ENCODE measurements around the gene GSN. TPM values are rescaled to one million over a fixed set of nuclear protein-coding genes. Genes with fewer than 3 reads are reported as not detected.

The GSN gene
- total RNA-seq, 2 donors from 2014 or later: 57.0 to 77.2 TPM

GRCh38 chr9:121220996-121221663 is 46.8 kb upstream of the GSN start:
- Histone ChIP-seq H3K4me1 (ENCODE audit: control insufficient read depth, insufficient read depth, low read length) (no peaks in the 10 kb centered on the region), H3K9ac (ENCODE audit: extremely low read depth, low read length, poor library complexity, severe bottlenecking) (no peak overlapping the region), H3K27ac (ENCODE audit: low read depth, low read length) (no peak overlapping the region), H3K36me3 (ENCODE audit: control insufficient read depth, insufficient read depth, low read length) (no peaks in the 10 kb centered on the region), H3K4me3 (ENCODE audit: low read length) (no peak overlapping the region), H3K9me3 (ENCODE audit: control insufficient read depth, low read length) (no peaks in the 10 kb centered on the region), H3K27me3 (ENCODE audit: control insufficient read depth, insufficient read depth, low read length, poor library complexity, severe bottlenecking) (no peaks in the 10 kb centered on the region)
- DNase-seq: peak; percentile 59
- H3K9me3 Mint-ChIP-seq: no peaks in the 10 kb centered on the region
- 37 to 58% methylated on average over 11 to 13 of the region's 13 CpGs for WGBS, 2 experiments (ENCODE audit: insufficient coverage in 1 of 2, insufficient read length in 1 of 2)
- TF ChIP-seq CTCF (conservative IDR thresholded peaks at IDR 0.05): no peak
- H3K4me1 Mint-ChIP-seq: peaks cover 11% of the 10 kb centered on the region
- H3K36me3 Mint-ChIP-seq (ENCODE audit: low read depth): no peaks in the 10 kb centered on the region
- H3K4me3 Mint-ChIP-seq: no peak overlapping the region
- H3K27me3 Mint-ChIP-seq (ENCODE audit: insufficient read depth): peaks cover 1% of the 10 kb centered on the region
- peak overlapping the region; percentile 67 for H3K27ac Mint-ChIP-seq

GRCh38 chr9:121221664-121222055 is 46.3 kb upstream of the GSN start:
- no peaks in the 10 kb centered on the region for H3K36me3 ChIP-seq (ENCODE audit: control insufficient read depth, insufficient read depth, low read length)

GRCh38 chr9:121222524-121223171 is 45.3 kb upstream of the GSN start:
- H3K27me3 Mint-ChIP-seq (ENCODE audit: insufficient read depth): peaks cover 8% of the 10 kb centered on the region
- WGBS, 2 experiments (ENCODE audit: insufficient coverage in 1 of 2, insufficient read length in 1 of 2): 82 to 88% methylated on average over 10 to 12 of the region's 12 CpGs

More at GRCh38 chr9:121221664-121222055, 46.3 kb upstream of the GSN start:
- Mint-ChIP-seq H3K27me3 (ENCODE audit: insufficient read depth) (peaks cover 4% of the 10 kb centered on the region), H3K36me3 (ENCODE audit: low read depth) (no peaks in the 10 kb centered on the region), H3K4me1 (peaks cover 11% of the 10 kb centered on the region), H3K9me3 (no peaks in the 10 kb centered on the region), H3K27ac (peak overlapping the region; percentile 67), H3K4me3 (no peak overlapping the region)
- no peak overlapping the region for H3K4me3 ChIP-seq (ENCODE audit: low read length)
- no peak for DNase-seq
- H3K27me3 ChIP-seq (ENCODE audit: control insufficient read depth, insufficient read depth, low read length, poor library complexity, severe bottlenecking): no peaks in the 10 kb centered on the region
- no peak overlapping the region for H3K27ac ChIP-seq (ENCODE audit: low read depth, low read length)
- WGBS, 2 experiments (ENCODE audit: insufficient coverage in 1 of 2, insufficient read length in 1 of 2): 85% methylated on average over 2 of the region's 2 CpGs; no CpG with 5 or more reads in 1 of the 2 experiments
- no peak for TF ChIP-seq CTCF (conservative IDR thresholded peaks at IDR 0.05)
- H3K9ac ChIP-seq (ENCODE audit: extremely low read depth, low read length, poor library complexity, severe bottlenecking): no peak overlapping the region
- no peaks in the 10 kb centered on the region for H3K9me3 ChIP-seq (ENCODE audit: control insufficient read depth, low read length)
- no peaks in the 10 kb centered on the region for H3K4me1 ChIP-seq (ENCODE audit: control insufficient read depth, insufficient read depth, low read length)

More at GRCh38 chr9:121222524-121223171, 45.3 kb upstream of the GSN start:
- peak; percentile 85 for TF ChIP-seq CTCF (conservative IDR thresholded peaks at IDR 0.05)
- H3K27me3 ChIP-seq (ENCODE audit: control insufficient read depth, insufficient read depth, low read length, poor library complexity, severe bottlenecking): no peaks in the 10 kb centered on the region
- H3K27ac ChIP-seq (ENCODE audit: low read depth, low read length): no peak overlapping the region
- DNase-seq: no peak
- H3K9me3 ChIP-seq (ENCODE audit: control insufficient read depth, low read length): no peaks in the 10 kb centered on the region
- H3K4me1 ChIP-seq (ENCODE audit: control insufficient read depth, insufficient read depth, low read length): no peaks in the 10 kb centered on the region
- H3K9me3 Mint-ChIP-seq: no peaks in the 10 kb centered on the region
- H3K4me3 Mint-ChIP-seq: no peak overlapping the region
- no peak overlapping the region for H3K27ac Mint-ChIP-seq
- no peak overlapping the region for H3K4me3 ChIP-seq (ENCODE audit: low read length)
- H3K9ac ChIP-seq (ENCODE audit: extremely low read depth, low read length, poor library complexity, severe bottlenecking): no peak overlapping the region
- H3K36me3 Mint-ChIP-seq (ENCODE audit: low read depth): no peaks in the 10 kb centered on the region
- no peaks in the 10 kb centered on the region for H3K36me3 ChIP-seq (ENCODE audit: control insufficient read depth, insufficient read depth, low read length)
- H3K4me1 Mint-ChIP-seq: peaks cover 11% of the 10 kb centered on the region

Data from endodermal cell (in vitro differentiated cells).